ENCODE results near the gene PALM.
"Not testable (repeated sequence)": the region's sequence is repeated elsewhere in the genome, so short reads cannot be mapped to it uniquely, and the experiment has no call there.

PALM gene

DNA sequence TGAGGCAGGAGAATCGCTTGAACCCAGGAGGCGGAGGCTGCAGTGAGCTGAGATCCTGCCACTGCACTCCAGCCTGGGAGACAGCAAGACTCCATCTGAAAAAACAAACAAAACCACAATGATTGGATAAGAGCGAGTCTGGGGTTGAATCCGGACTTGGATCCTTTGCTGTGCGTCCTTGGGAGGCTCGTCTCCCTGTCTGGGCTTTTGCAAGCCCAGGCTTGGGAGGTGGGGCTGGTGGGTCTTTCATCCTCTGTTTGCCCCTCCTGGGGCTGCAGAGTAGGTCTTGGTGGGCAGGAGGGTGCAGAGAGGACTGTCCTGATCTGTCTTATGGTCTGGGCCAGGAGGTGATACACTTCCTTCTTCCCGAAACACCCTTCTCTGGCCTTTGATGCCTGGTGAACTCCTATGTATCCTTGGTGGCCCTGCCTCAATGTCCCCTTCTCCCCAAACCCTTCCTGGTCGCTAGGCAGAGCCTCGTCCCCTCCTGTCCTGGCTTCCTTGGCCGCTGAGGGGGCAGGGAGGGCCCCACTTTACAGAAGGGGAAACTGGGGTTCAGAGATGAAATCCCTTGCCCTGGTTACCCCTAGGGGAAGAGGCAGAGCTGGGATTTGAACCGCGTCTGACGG is 16.8 kb downstream of the PALM start:
- DNase-seq, result no peak
- in situ Hi-C loops (cut with MboI; ENCODE audit: low pct_unique_long_range_greater_than_20kb, low sequenced_read_pairs), result no loop called here

DNA sequence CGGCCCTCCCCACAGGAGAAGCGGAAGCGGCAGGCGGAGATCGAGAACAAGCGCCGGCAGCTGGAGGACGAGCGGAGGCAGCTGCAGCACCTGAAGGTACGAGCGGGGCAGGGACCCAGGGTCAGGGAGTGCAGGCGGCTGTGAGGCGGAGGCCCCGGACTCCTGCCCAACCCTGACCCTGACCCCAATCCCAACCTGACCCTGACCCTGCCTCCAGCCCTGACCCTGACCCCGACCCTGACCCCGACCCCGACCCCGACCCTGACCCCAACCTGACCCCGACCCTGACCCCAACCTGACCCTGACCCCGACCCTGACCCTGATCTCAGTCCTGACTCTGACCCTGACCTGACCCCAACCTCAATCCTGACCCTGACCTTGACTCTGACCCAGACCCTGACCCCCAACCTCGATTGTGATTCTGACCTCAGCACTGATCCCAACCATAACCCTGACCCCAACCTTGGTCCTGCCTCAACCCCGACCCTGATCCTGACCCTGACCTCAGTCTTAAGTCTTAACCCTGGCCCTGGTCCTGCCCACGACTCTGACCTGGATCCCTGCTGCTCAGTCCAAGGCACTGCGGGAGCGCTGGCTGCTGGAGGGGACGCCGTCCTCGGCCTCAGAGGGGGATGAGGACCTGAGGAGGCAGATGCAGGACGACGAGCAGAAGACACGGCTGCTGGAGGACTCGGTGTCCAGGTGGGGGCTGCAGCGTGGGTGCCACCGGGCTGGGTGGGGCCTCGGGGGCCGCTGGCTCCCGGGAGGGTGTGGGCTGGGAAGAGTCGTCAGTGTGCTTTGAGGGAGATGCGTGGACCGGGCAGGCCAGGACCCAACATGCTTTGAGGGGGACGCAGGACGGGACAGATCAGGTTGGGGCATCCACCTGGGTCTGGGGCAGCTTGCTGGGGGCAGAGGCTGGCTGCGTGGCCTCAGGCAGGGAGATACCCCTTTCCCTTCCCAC is 18.5 kb downstream of the PALM start:
- in situ Hi-C loops (cut with MboI; ENCODE audit: low pct_unique_long_range_greater_than_20kb, low sequenced_read_pairs), result no loop called here
- DNase-seq, result no peak

- DNase-seq, result no peak
Observed at GRCh38 chr19:728011-728410, 19.3 kb downstream of the PALM start.

GRCh38 chr19:729564-729963 is 20.8 kb downstream of the PALM start:
- DNase-seq; in situ Hi-C loops (cut with MboI; ENCODE audit: low pct_unique_long_range_greater_than_20kb, low sequenced_read_pairs): not testable (repeated sequence)

More at GRCh38 chr19:728011-728410, 19.3 kb downstream of the PALM start:
- in situ Hi-C loops (cut with MboI; ENCODE audit: low pct_unique_long_range_greater_than_20kb, low sequenced_read_pairs), result no loop called here

GRCh38 chr19:729965-730668 is 21.4 kb downstream of the PALM start:
- no peak for DNase-seq
- in situ Hi-C loops (cut with MboI; ENCODE audit: low pct_unique_long_range_greater_than_20kb, low sequenced_read_pairs), result no loop called here

DNA sequence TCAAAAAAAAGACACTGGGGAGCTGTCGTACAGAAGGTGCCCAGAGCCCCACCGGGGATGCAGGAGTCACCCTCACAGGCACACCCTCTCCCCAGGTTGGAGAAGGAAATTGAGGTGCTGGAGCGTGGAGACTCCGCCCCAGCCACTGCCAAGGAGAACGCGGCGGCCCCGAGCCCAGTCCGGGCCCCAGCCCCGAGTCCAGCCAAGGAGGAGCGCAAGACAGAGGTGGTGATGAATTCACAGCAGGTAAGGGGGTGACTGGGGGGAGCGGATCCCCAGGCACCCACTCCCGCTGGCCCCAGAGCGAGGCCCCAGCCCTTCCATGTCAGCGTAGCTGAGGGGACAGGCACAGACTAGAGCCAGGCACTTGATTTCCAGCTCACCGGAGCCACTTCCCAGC is 22.3 kb downstream of the PALM start:
- in situ Hi-C loops (cut with MboI; ENCODE audit: low pct_unique_long_range_greater_than_20kb, low sequenced_read_pairs), result no loop called here
- DNase-seq, result no peak

- no peak for DNase-seq
- in situ Hi-C loops (cut with MboI; ENCODE audit: low pct_unique_long_range_greater_than_20kb, low sequenced_read_pairs), result no loop called here
Observed at GRCh38 chr19:732148-733069, 23.7 kb downstream of the PALM start.

DNA sequence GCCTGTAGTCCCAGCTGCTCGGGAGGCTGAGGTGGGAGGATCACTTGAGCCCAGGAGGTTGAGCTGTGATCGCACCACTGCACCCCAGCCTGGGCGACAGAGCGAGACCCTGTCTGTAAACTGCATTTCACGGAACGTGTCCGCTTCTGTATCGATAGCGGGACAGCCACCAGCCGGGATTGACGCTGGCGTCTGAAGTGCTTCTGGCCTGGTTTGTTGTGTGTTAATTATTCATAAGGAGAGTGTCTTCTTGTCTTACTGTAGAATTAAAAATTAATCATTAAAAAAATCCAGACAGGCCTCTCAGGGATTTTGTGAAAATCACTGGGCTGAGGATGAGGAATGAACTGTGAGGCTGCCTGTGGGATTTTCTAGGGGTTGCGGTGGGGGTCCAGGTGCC is 26.0 kb downstream of the PALM start:
- in situ Hi-C loops (cut with MboI; ENCODE audit: low pct_unique_long_range_greater_than_20kb, low sequenced_read_pairs), result no loop called here
- DNase-seq, result no peak

GRCh38 chr19:736125-736524 is 27.4 kb downstream of the PALM start:
- in situ Hi-C loops (cut with MboI; ENCODE audit: low pct_unique_long_range_greater_than_20kb, low sequenced_read_pairs), result no loop called here
- DNase-seq, result no peak

- in situ Hi-C loops (cut with MboI; ENCODE audit: low pct_unique_long_range_greater_than_20kb, low sequenced_read_pairs), result no loop called here
Observed at GRCh38 chr19:737591-738093, 28.9 kb downstream of the PALM start.

GRCh38 chr19:738509-739128 is 29.9 kb downstream of the PALM start:
- in situ Hi-C loops (cut with MboI; ENCODE audit: low pct_unique_long_range_greater_than_20kb, low sequenced_read_pairs), result no loop called here
- no peak for DNase-seq

More at GRCh38 chr19:737591-738093, 28.9 kb downstream of the PALM start:
- peak; percentile 58 for DNase-seq

GRCh38 chr19:739998-740715 is 31.4 kb downstream of the PALM start:
- in situ Hi-C loops (cut with MboI; ENCODE audit: low pct_unique_long_range_greater_than_20kb, low sequenced_read_pairs), result no loop called here
- DNase-seq, result no peak

DNA sequence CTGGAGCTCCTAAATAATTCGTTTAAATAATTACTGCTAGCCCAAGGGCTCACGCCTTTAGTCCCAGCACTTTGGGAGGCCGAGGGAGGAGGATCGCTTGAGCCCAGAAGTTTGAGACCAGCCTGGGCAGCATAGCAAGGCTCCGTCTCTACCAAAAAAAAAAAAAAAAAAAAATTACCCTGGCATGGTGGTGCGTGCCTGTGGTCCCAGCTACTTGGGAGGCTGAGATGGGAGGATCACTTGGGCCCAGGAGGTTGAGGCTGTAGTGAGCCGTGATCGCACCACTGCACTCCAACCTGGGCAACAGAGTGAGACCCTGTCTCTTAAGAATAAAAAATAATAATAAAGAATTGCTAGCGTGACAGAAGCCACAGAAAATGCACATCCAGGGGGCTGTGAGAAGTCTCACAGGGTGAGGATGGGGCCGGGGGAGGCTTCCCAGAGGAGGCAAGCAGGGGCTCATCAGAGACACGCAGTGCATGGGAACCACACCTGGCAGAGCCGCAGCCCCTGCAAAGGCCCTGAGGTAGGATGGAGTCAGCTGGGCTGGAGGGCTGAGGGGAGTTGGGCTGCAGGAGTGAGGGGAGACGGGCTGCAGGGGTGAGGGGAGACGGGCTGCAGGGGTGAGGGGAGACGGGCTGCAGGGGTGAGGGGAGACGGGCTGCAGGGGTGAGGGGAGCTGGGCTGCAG is 32.2 kb downstream of the PALM start:
- DNase-seq; in situ Hi-C loops (cut with MboI; ENCODE audit: low pct_unique_long_range_greater_than_20kb, low sequenced_read_pairs): not testable (repeated sequence)

DNA sequence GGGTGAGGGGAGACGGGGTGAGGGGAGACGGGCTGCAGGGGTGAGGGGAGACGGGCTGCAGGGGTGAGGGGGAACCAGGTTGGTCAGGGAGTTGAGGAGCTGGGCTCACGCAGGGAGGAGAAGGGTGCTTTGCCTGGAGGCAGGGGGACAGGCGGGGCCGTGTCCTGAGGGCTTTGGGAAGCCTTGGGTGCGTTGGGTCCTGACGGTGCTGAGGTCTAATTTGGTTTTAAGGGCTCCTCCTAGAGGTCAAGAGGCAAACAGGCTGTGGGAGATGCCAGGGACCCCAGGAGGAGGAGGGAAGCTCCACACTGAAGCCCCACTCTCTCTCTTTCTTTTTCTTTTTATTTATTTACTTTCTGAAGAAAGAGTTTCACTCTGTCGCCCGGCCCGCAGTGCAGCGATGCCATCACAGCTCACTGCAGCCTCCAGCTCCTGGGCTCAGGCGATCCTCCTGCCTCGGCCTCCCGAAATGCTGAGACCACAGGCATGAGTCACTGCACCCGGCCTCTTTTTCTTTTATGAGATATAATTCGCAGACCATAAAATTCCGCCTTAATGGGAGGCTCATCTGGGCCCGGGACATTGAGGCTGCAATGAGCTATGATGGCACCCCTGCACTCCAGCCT is 32.9 kb downstream of the PALM start:
- in situ Hi-C loops (cut with MboI; ENCODE audit: low pct_unique_long_range_greater_than_20kb, low sequenced_read_pairs), result no loop called here

DNA sequence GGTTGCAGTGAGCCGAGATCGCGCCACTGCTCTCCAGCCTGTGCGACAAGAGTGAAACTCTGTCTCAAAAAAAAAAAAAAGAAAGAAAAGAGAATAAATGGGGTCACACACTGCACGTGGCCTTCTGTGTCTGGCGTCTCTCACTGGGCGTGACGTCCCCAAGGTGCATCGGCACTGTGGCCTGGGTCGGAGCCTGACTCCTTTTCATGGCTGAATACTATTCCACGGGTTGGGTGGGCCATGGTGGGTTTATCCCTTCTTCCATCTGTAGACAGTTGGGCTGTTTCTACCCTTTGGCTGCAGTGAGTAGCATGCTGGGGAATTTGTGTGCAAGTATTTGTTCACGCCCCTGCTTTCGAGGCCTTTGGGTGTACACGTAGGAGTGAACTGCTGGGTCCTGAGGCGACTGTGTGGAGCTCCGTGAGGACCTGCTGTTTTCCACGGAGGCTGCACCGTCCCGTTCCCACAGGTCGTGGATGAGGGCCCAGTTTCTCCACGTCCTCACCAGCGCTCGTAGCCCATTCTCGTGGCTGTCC is 33.9 kb downstream of the PALM start:
- no peak for DNase-seq
- in situ Hi-C loops (cut with MboI; ENCODE audit: low pct_unique_long_range_greater_than_20kb, low sequenced_read_pairs), result no loop called here

More for the DNA sequence above, 32.9 kb downstream of the PALM start:
- DNase-seq, result peak; percentile 49

GRCh38 chr19:743168-743687 is 34.5 kb downstream of the PALM start:
- DNase-seq, result no peak
- in situ Hi-C loops (cut with MboI; ENCODE audit: low pct_unique_long_range_greater_than_20kb, low sequenced_read_pairs), result no loop called here
